GM19468 (cell line): Measurements from ENCODE around the gene ZNF724.
"Not testable (repeated sequence)": the region's sequence is repeated elsewhere in the genome, so short reads cannot be mapped to it uniquely, and the experiment has no call there.

ENCODE experiments used
- ATAC-seq: cut with Tn5 transposase; IDR thresholded peaks from one replicate; pipeline ENCODE4 v1.9.1; 2021; ENCODE audit warnings: mild to moderate bottlenecking, moderate library complexity, moderate number of reproducible peaks; ENCODE audit not compliant: unreplicated experiment; ENCODE audit errors: extremely low read depth

ZNF724 gene

GRCh38 chr19:23249911-23250649, at the start of gene ZNF724:
Gene ZNF724, minus strand, starts transcription at chr19:23250394. Its CDS starts 152 bp downstream, at chr19:23250242.
- ATAC-seq, result peak; percentile 98

- no peak for ATAC-seq
These were observed 43.9 kb upstream of the ZNF724 start for GRCh38 chr19:23294141-23294540.

GRCh38 chr19:23289966-23290365, 39.8 kb upstream of the ZNF724 start:
- not testable (repeated sequence) for ATAC-seq

GRCh38 chr19:23287620-23288019, 37.4 kb upstream of the ZNF724 start:
- no peak for ATAC-seq

GRCh38 chr19:23286477-23286876, 36.3 kb upstream of the ZNF724 start:
- ATAC-seq, result no peak

- no peak for ATAC-seq
These were observed 35.8 kb upstream of the ZNF724 start for GRCh38 chr19:23285948-23286347.

- ATAC-seq, result not testable (repeated sequence)
These were observed 35.1 kb upstream of the ZNF724 start for GRCh38 chr19:23285326-23285725.

GRCh38 chr19:23283925-23284324, 33.7 kb upstream of the ZNF724 start:
- ATAC-seq, result no peak

GRCh38 chr19:23281663-23282276, 31.6 kb upstream of the ZNF724 start:
- ATAC-seq, result no peak

GRCh38 chr19:23278118-23278517, 27.9 kb upstream of the ZNF724 start:
- not testable (repeated sequence) for ATAC-seq

GRCh38 chr19:23273590-23274412, 23.6 kb upstream of the ZNF724 start:
- ATAC-seq, result peak; percentile 94

- ATAC-seq, result no peak
These were observed 22.9 kb upstream of the ZNF724 start for GRCh38 chr19:23273022-23273589.

- no peak for ATAC-seq
These were observed 13.8 kb upstream of the ZNF724 start for GRCh38 chr19:23263870-23264590.

- ATAC-seq, result no peak
These were observed 13.2 kb upstream of the ZNF724 start for GRCh38 chr19:23263396-23263795.

GRCh38 chr19:23262920-23263319, 12.7 kb upstream of the ZNF724 start:
- ATAC-seq, result no peak

- ATAC-seq, result no peak
These were observed 11.4 kb upstream of the ZNF724 start for GRCh38 chr19:23261496-23262020.

GRCh38 chr19:23260956-23261355, 10.8 kb upstream of the ZNF724 start:
- ATAC-seq, result no peak

- ATAC-seq, result no peak
These were observed 9.8 kb upstream of the ZNF724 start for GRCh38 chr19:23259961-23260360.

- no peak for ATAC-seq
These were observed 5.5 kb upstream of the ZNF724 start for GRCh38 chr19:23255700-23256099.
